Activated naive CD8-positive, alpha-beta T cell treated with anti-CD3 and anti-CD28 coated beads for 36 hours (primary cell): ENCODE data around the gene LIN7A. TPM values are rescaled to one million over a fixed set of nuclear protein-coding genes. Genes with fewer than 3 reads are reported as not detected.

ENCODE experiments used
- DNase-seq: peaks from one replicate; pipeline ENCODE4 v3.0.0; 2021
- H3K27ac Mint-ChIP-seq: one replicate; pipeline ENCODE4 v1.8.0; 2022; ENCODE audit warnings: mild to moderate bottlenecking, moderate library complexity, mixed read lengths
- H3K27me3 Mint-ChIP-seq: one replicate; pipeline ENCODE4 v1.8.0; 2022; ENCODE audit warnings: mild to moderate bottlenecking, mixed read lengths
- H3K36me3 Mint-ChIP-seq: one replicate; pipeline ENCODE4 v1.8.0; 2021; ENCODE audit warnings: mild to moderate bottlenecking, mixed read lengths
- H3K4me1 Mint-ChIP-seq: one replicate; pipeline ENCODE4 v1.8.0; 2021; ENCODE audit warnings: mixed read lengths
- H3K4me3 Mint-ChIP-seq: one replicate; pipeline ENCODE4 v1.8.0; 2022; ENCODE audit warnings: mild to moderate bottlenecking, moderate library complexity, mixed read lengths
- H3K9me3 Mint-ChIP-seq: one replicate; pipeline ENCODE4 v1.8.0; 2022; ENCODE audit warnings: mixed read lengths
- total RNA-seq, 2 experiments: library from RNA; stranded (reverse); gene quantifications; one replicate each; pipeline ENCODE4 v1.2.3, GENCODE V29; 2021

Gene LIN7A
- total RNA-seq, 2 experiments from 2014 or later, result not detected

GRCh38 chr12:80857311-80857710, 80.4 kb downstream of the LIN7A start:
- Mint-ChIP-seq H3K36me3 (no peaks in the 10 kb centered on the region), H3K27me3 (no peaks in the 10 kb centered on the region), H3K27ac (no peak overlapping the region), H3K4me3 (no peak overlapping the region), H3K4me1 (no peaks in the 10 kb centered on the region), H3K9me3 (no peaks in the 10 kb centered on the region)
- DNase-seq, result no peak

GRCh38 chr12:80849337-80849736, 88.4 kb downstream of the LIN7A start:
- H3K4me1 Mint-ChIP-seq, result no peaks in the 10 kb centered on the region
- DNase-seq, result no peak
- H3K36me3 Mint-ChIP-seq, result no peaks in the 10 kb centered on the region
- no peak overlapping the region for H3K27ac Mint-ChIP-seq
- H3K27me3 Mint-ChIP-seq, result no peaks in the 10 kb centered on the region
- H3K4me3 Mint-ChIP-seq, result no peak overlapping the region
- no peaks in the 10 kb centered on the region for H3K9me3 Mint-ChIP-seq

GRCh38 chr12:80848858-80849257, 88.9 kb downstream of the LIN7A start:
- DNase-seq, result no peak
- Mint-ChIP-seq H3K4me1 (no peaks in the 10 kb centered on the region), H3K36me3 (no peaks in the 10 kb centered on the region), H3K9me3 (no peaks in the 10 kb centered on the region), H3K27me3 (no peaks in the 10 kb centered on the region), H3K27ac (no peak overlapping the region), H3K4me3 (no peak overlapping the region)

- no peaks in the 10 kb centered on the region for H3K9me3 Mint-ChIP-seq
- H3K27me3 Mint-ChIP-seq, result no peaks in the 10 kb centered on the region
- no peaks in the 10 kb centered on the region for H3K4me1 Mint-ChIP-seq
- no peak overlapping the region for H3K27ac Mint-ChIP-seq
- no peaks in the 10 kb centered on the region for H3K36me3 Mint-ChIP-seq
- no peak overlapping the region for H3K4me3 Mint-ChIP-seq
- no peak for DNase-seq
Observed at GRCh38 chr12:80847575-80847974, 90.2 kb downstream of the LIN7A start.

GRCh38 chr12:80846952-80847351, 90.8 kb downstream of the LIN7A start:
- H3K27ac Mint-ChIP-seq, result no peak overlapping the region
- H3K4me3 Mint-ChIP-seq, result no peak overlapping the region
- no peaks in the 10 kb centered on the region for H3K27me3 Mint-ChIP-seq
- no peaks in the 10 kb centered on the region for H3K9me3 Mint-ChIP-seq
- H3K4me1 Mint-ChIP-seq, result no peaks in the 10 kb centered on the region
- H3K36me3 Mint-ChIP-seq, result no peaks in the 10 kb centered on the region
- DNase-seq, result no peak

GRCh38 chr12:80845639-80846038, 92.1 kb downstream of the LIN7A start:
- Mint-ChIP-seq H3K9me3 (no peaks in the 10 kb centered on the region), H3K27ac (no peak overlapping the region), H3K27me3 (no peaks in the 10 kb centered on the region), H3K4me3 (no peak overlapping the region), H3K4me1 (no peaks in the 10 kb centered on the region), H3K36me3 (no peaks in the 10 kb centered on the region)
- no peak for DNase-seq

GRCh38 chr12:80843969-80844368, 93.8 kb downstream of the LIN7A start:
- Mint-ChIP-seq H3K27ac (no peak overlapping the region), H3K9me3 (no peaks in the 10 kb centered on the region), H3K4me3 (no peak overlapping the region)

GRCh38 chr12:80838708-80839107, 99.0 kb downstream of the LIN7A start:
- Mint-ChIP-seq H3K4me1 (no peaks in the 10 kb centered on the region), H3K27me3 (no peaks in the 10 kb centered on the region), H3K36me3 (no peaks in the 10 kb centered on the region), H3K9me3 (peaks cover 1% of the 10 kb centered on the region), H3K4me3 (no peak overlapping the region), H3K27ac (no peak overlapping the region)
- no peak for DNase-seq

More at GRCh38 chr12:80843969-80844368, 93.8 kb downstream of the LIN7A start:
- DNase-seq, result no peak
- no peaks in the 10 kb centered on the region for H3K4me1 Mint-ChIP-seq
- H3K27me3 Mint-ChIP-seq, result no peaks in the 10 kb centered on the region
- H3K36me3 Mint-ChIP-seq, result no peaks in the 10 kb centered on the region

GRCh38 chr12:80838024-80838658, 99.6 kb downstream of the LIN7A start:
- Mint-ChIP-seq H3K9me3 (peaks cover 1% of the 10 kb centered on the region), H3K36me3 (no peaks in the 10 kb centered on the region), H3K27ac (no peak overlapping the region), H3K27me3 (no peaks in the 10 kb centered on the region), H3K4me3 (no peak overlapping the region), H3K4me1 (no peaks in the 10 kb centered on the region)
- DNase-seq, result no peak

- Mint-ChIP-seq H3K36me3 (no peaks in the 10 kb centered on the region), H3K27ac (no peak overlapping the region), H3K4me3 (no peak overlapping the region), H3K9me3 (peaks cover 1% of the 10 kb centered on the region), H3K27me3 (no peaks in the 10 kb centered on the region), H3K4me1 (no peaks in the 10 kb centered on the region)
- no peak for DNase-seq
Observed at GRCh38 chr12:80837342-80837978, 100.3 kb downstream of the LIN7A start.

GRCh38 chr12:80834724-80835123, 103.0 kb downstream of the LIN7A start:
- no peaks in the 10 kb centered on the region for H3K36me3 Mint-ChIP-seq
- no peak overlapping the region for H3K27ac Mint-ChIP-seq
- H3K4me3 Mint-ChIP-seq, result no peak overlapping the region
- H3K9me3 Mint-ChIP-seq, result peaks cover 1% of the 10 kb centered on the region
- DNase-seq, result no peak
- no peaks in the 10 kb centered on the region for H3K4me1 Mint-ChIP-seq
- H3K27me3 Mint-ChIP-seq, result no peaks in the 10 kb centered on the region

GRCh38 chr12:80830533-80831088, 107.1 kb downstream of the LIN7A start:
- DNase-seq, result no peak
- Mint-ChIP-seq H3K4me3 (no peak overlapping the region), H3K27ac (no peak overlapping the region), H3K36me3 (no peaks in the 10 kb centered on the region), H3K27me3 (no peaks in the 10 kb centered on the region), H3K4me1 (no peaks in the 10 kb centered on the region), H3K9me3 (peaks cover 5% of the 10 kb centered on the region)

GRCh38 chr12:80829767-80830166, 108.0 kb downstream of the LIN7A start:
- Mint-ChIP-seq H3K9me3 (peaks cover 5% of the 10 kb centered on the region), H3K4me3 (no peak overlapping the region), H3K27ac (no peak overlapping the region), H3K4me1 (no peaks in the 10 kb centered on the region), H3K36me3 (no peaks in the 10 kb centered on the region), H3K27me3 (no peaks in the 10 kb centered on the region)
- no peak for DNase-seq

- Mint-ChIP-seq H3K27ac (no peak overlapping the region), H3K4me3 (no peak overlapping the region), H3K9me3 (peaks cover 5% of the 10 kb centered on the region), H3K27me3 (no peaks in the 10 kb centered on the region), H3K4me1 (no peaks in the 10 kb centered on the region), H3K36me3 (no peaks in the 10 kb centered on the region)
- no peak for DNase-seq
Observed at GRCh38 chr12:80825506-80825905, 112.2 kb downstream of the LIN7A start.

- Mint-ChIP-seq H3K4me1 (no peaks in the 10 kb centered on the region), H3K36me3 (no peaks in the 10 kb centered on the region), H3K4me3 (no peak overlapping the region), H3K9me3 (peaks cover 5% of the 10 kb centered on the region), H3K27me3 (no peaks in the 10 kb centered on the region), H3K27ac (no peak overlapping the region)
- DNase-seq, result no peak
Observed at GRCh38 chr12:80823393-80823792, 114.3 kb downstream of the LIN7A start.

- Mint-ChIP-seq H3K27ac (no peak overlapping the region), H3K4me1 (no peaks in the 10 kb centered on the region), H3K27me3 (no peaks in the 10 kb centered on the region), H3K4me3 (no peak overlapping the region), H3K9me3 (peaks cover 2% of the 10 kb centered on the region), H3K36me3 (no peaks in the 10 kb centered on the region)
- DNase-seq, result no peak
Observed at GRCh38 chr12:80821513-80822000, 116.2 kb downstream of the LIN7A start.
